ENCODE results near the gene IQCF2.

IQCF2 gene

DNA sequence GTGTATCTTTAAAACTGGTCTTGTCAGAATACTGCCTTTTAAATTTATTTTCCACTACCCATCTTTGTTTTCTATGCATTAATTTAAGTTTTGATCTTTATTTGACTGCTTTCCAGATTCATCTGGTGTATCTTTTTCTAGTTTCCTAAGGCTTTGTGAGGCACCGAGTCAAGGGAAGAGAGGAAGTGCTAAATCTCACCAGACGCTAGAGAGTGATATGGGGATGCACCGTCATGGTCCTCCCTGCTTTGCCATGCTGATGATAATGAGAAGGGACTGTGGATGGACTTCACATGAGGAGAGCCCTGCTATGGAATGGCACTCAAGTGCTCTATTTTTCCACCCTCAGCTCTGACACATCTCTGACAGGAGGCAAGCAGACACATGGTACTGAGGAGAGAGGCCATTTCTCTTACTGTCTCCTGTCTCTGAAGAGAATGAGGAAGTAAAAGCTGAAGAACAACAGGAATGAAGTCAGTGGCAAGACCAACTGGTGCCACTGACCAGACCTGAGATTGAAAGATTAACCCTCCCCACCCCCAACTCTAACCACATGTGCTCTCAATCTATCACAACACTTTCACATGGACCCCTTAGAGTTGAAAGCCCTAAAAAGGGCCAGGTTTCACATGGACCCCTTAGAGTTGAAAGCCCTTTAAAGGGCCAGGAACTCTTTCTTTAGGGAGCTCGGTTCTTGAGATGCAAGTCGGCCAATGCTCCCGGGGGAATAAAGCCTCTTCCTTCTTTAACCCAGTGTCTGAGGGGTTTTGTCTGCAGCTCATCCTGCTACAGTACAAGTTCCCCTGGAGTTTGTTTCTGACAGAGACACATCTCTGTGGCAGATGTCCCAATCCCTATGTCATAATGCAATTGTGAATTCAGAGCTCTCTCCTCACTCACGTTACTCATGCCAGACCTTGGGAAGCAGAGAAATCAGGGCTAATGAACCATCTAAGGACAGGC lies at the start of gene IQCF2:
IQCF2 (plus strand) TSS at position 913 of the 963 bp plus-strand sequence. CDS start 52 bp downstream, outside the sequence.
- ChIA-PET CTCF (no interaction called here), POLR2A (ENCODE audit: low non-redundant PET) (no interaction called here)
- DNase-seq (ENCODE audit: low spot score): no peak
- no peak within 1 kb of the TSS for H3K27ac ChIP-seq
- no peak for TF ChIP-seq CTCF (conservative IDR thresholded peaks at IDR 0.05; ENCODE audit: low read depth)

GRCh38 chr3:51813539-51813938 lies 47.9 kb upstream of the IQCF2 start:
- ChIA-PET POLR2A (ENCODE audit: low non-redundant PET) (no interaction called here), CTCF (no interaction called here)
- TF ChIP-seq CTCF (conservative IDR thresholded peaks at IDR 0.05; ENCODE audit: low read depth): no peak
- no peak overlapping the region for H3K27ac ChIP-seq
- DNase-seq (ENCODE audit: low spot score): no peak

- ChIA-PET CTCF (no interaction called here), POLR2A (ENCODE audit: low non-redundant PET) (no interaction called here)
- TF ChIP-seq CTCF (conservative IDR thresholded peaks at IDR 0.05; ENCODE audit: low read depth): no peak
- no peak for DNase-seq (ENCODE audit: low spot score)
- no peak overlapping the region for H3K27ac ChIP-seq
Observed at GRCh38 chr3:51814034-51814433, 47.4 kb upstream of the IQCF2 start.

- DNase-seq (ENCODE audit: low spot score): no peak
- CTCF ChIA-PET: no interaction called here
- H3K27ac ChIP-seq: no peak overlapping the region
- POLR2A ChIA-PET (ENCODE audit: low non-redundant PET): no interaction called here
- no peak for TF ChIP-seq CTCF (conservative IDR thresholded peaks at IDR 0.05; ENCODE audit: low read depth)
Observed at GRCh38 chr3:51815614-51816013, 45.8 kb upstream of the IQCF2 start.

DNA sequence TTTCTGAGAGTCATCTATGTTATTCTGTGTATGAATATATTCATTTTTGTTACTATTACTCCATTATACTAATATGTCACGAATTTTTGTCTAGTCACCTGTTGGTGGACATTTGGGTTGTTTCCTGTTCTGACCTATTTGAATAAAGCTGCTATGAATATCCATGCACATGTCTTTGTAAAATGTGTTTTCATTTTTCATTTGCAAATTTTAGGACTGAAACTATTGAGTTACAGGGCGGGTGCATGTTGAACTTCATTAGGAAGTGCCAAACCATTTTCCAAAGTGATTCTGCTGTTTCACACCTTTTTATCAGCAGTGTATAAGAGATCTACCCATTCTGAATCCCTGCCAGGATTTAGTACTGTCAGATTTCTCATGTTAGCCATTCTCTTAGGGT lies 44.7 kb upstream of the IQCF2 start:
- TF ChIP-seq CTCF (conservative IDR thresholded peaks at IDR 0.05; ENCODE audit: low read depth): no peak
- ChIA-PET POLR2A (ENCODE audit: low non-redundant PET) (no interaction called here), CTCF (no interaction called here)
- DNase-seq (ENCODE audit: low spot score): no peak
- H3K27ac ChIP-seq: no peak overlapping the region

DNA sequence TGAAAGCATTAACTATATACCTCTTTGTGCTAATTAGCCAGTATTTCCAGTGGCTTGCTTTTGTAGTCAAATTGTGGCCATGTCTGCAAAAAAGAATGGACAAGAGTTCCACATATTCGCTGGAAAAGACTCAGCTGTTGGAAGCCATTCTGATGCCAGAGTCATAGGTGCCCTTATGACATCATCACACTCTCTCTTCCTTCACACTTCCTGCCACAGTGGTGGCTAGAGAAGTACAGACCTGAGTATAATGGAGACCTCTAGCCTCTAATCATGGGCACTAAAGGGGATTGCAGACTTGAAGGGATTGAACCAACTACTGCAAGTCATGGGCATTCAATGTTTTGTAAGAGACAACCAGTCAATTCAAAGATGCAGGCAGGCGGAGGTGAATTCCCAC lies 44.0 kb upstream of the IQCF2 start:
- DNase-seq (ENCODE audit: low spot score): no peak
- no peak for TF ChIP-seq CTCF (conservative IDR thresholded peaks at IDR 0.05; ENCODE audit: low read depth)
- CTCF ChIA-PET: no interaction called here
- no peak overlapping the region for H3K27ac ChIP-seq
- POLR2A ChIA-PET (ENCODE audit: low non-redundant PET): no interaction called here
